ENCODE results near the gene TRABD.
"Not testable (repeated sequence)": the region's sequence is repeated elsewhere in the genome, so short reads cannot be mapped to it uniquely, and the experiment has no call there.

TRABD gene, protein sequence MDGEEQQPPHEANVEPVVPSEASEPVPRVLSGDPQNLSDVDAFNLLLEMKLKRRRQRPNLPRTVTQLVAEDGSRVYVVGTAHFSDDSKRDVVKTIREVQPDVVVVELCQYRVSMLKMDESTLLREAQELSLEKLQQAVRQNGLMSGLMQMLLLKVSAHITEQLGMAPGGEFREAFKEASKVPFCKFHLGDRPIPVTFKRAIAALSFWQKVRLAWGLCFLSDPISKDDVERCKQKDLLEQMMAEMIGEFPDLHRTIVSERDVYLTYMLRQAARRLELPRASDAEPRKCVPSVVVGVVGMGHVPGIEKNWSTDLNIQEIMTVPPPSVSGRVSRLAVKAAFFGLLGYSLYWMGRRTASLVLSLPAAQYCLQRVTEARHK

DNA sequence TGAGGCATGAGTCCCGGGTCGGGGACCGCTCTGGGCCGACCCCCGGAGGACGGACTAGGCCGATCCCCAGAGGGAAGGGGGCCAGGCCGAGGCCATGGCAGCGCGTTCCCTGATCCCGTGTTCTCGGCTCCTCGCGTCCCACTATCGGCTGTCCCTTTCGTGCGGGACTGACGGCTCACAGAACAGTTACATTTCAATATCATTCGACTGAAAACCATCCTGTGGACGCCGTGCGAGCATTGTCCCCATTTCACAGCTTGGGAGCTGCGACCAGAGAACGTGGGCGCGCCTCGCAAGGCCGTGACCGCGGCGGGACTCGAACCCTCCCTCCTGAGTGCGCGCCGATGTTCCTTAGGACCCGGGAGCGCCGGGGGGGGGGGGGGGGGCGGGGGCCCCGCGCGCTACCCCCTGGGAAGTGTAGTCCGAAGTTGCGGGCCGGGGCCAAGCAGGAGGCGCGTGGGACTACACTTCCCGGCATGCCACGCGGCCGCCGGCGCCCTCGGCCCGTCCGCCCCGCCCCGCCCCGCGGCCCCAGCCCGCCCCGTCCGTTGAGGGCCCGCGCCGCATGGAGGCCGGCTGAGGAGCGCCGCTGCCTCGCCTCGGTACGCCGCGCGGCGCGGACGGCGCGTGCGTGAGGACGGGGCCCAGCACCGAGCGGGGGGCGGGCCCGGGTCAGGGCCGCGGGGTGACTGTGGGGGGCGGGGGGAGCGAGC, at the start of gene TRABD:
TRABD (plus strand) TSS at position 539 of the 713 bp plus-strand sequence. CDS start 7,148 bp downstream, outside the sequence.
- DNase-seq (ENCODE audit: low spot score), result peak; percentile 98

DNA sequence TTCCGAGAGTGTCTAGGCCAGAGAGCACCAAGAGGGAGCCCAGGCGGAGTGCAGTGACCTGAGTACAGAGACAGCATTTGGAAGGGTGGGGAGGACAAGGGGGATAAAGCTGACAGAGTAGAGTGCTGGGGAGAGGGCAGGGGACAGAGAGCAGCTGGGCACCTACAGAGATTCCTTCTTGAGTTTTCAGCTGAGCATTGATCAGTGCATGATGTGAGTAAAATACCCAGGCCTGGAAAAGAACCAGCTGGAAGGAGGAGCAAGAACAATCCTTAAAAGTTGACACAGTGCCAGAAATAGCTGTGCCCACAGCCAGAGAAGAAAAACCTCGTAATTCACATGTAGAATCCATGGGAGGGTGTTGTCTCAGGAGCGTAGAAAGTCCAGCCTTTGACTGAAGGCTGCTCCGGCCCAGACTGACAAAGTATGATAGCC, 49.1 kb upstream of the TRABD start:
- no peak for DNase-seq (ENCODE audit: low spot score)

DNA sequence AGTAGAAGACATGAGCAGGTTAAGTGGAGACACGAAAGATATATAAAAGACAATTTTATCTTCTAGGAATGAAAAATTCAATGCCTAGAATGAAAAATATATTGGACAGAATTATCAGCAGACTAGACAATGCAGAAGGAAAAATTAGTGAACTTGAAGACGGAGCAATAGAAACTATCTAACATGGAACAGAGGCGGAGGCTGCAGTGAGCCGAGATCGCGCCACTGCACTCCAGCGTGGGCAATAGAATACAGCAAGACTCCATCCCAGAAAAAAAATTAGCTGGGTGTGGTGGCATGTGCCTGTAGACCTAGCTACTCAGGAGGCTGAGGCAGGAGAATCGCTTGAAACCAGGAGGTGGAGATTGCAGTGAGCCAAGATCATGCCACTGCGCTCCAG, 48.4 kb upstream of the TRABD start:
- DNase-seq (ENCODE audit: low spot score), result not testable (repeated sequence)

DNA sequence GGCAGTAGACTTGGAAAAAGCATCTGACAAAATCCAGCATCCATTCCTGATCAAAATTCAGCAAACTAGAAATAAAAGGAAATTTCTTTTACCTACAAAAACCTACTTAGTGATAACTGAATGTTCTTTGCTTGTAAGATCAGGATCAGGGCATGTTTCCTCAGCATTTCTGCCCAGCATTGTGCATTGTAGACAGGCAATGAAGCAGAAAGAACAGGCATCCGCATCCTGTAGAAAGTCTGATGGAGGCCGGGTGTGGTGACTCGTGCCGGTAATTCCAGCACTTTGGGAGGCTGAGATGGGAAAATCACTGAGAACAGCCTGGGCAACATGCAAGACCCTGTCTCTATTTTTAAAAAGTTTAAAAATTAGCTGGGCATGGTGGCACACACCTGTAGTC, 47.7 kb upstream of the TRABD start:
- DNase-seq (ENCODE audit: low spot score), result no peak

DNA sequence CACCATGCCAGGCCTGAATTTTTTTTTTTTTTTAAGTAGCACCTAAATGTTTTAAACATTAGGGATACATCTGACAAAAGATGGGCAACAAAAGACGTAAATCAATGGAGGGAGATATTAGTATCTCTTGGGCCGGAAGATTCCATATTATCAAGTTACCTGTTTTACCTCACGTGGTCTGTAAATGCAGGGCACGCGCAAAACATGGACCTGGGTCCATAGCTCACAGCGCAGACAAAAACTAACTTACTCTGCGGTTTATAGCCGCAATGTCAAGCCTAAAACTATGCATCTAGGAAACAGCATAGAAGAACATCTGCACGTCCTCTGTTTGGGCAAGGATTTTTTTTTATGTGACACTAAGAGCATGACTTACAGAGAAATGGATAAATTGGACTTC, 46.7 kb upstream of the TRABD start:
- DNase-seq (ENCODE audit: low spot score), result no peak

DNA sequence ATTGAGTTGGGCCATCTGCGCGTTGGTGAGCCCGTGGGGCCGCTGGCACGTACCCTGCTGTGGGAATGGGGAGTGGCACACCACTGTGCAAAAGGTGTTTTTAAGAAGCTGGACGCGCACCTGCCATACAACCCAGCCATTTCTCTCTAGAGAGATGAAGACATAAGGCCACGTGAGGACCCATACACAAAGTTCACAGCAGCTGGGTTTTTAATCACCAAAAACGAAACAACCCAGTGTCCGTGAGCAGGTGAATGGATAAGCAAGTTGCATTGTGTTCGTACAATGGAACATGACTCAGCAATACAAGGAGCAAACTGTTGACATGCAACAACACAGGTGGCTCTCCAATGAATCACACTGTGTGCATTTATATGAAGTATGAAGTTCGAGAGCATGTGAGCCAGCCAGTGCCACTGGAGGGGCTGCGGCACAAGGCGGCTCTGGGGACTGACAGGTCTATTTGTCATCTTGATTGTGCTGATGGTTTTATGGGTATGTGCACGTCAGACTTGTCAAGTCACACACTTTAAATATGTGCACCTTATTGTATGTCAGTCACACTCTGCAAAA, 45.8 kb upstream of the TRABD start:
- DNase-seq (ENCODE audit: low spot score), result no peak

DNA sequence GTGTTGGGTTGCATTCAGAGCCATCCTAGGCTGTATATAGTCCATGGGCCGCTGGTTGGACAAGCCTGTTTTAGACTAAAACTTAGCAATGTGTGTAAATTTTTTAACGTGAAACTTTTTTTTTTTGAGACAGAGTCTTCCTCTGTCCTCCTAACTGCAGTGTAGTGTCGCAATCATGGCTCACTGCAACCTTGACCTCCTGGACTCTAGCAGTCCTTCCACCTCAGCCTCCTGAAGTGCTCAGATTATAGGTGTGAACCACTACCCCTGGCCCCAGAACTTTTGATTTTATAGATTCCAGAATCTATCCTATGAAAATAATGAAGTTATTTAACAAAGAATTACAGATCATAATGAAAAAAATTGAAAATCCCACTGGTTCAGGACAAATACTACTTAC, 45.1 kb upstream of the TRABD start:
- DNase-seq (ENCODE audit: low spot score), result no peak

DNA sequence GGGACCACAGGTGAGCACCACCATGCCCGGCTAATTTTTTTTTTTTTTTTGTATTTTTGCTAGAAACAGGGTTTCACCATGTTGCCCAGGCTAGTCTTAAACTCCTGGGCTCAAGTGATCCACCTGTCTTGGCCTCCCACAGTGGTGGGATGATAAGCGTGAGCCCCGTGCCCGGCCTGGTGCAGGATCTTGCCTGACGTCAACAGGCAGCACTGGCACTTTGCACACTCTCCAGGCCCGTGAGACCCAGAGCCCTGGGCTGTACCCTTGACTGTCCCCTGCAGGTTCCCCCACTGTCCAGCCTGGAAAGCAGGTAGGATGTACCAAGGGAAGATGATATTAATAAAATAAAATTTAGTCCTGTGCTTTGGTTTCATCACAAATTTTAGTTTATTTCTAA, 44.3 kb upstream of the TRABD start:
- no peak for DNase-seq (ENCODE audit: low spot score)

DNA sequence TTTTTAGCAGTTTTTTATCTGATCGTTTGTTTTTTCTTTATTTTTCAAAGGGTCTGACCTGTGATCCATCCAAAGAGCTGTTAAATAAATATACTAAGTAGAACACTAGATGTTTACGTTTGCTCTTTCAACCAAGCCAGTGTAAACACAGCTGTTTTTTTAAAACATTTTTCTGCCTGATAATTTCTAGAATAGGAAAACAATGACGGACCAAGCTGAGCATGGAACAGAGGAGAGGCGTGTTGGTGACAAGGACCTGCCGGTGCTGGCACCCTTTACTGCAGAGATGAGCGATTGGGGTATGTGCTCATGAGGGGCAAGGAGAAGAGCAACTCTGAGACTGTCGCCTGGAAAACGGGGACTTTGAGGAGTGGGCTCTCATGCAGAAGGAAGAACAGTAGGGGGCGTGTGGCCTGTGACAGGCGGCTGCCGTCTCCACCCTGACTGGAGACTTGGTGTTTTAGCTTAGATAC, 43.8 kb upstream of the TRABD start:
- DNase-seq (ENCODE audit: low spot score), result no peak

DNA sequence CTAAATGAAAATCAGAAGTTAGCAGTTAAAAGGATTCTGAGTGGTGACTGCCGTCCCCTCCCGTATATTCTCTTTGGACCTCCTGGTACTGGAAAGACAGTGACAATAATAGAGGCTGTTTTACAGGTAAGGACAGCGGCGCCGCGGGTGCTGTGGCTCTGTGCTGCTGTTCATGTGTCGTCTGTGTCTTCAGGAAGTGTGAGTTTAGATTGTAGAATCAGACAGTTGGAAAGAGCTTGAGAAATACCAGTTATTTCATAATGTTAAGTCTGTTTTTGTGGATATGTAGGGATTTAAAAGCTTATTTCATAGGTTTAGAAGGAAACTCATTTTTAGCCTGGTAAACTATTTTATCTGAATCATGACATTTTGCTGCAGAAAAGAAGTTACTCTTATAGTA, 42.6 kb upstream of the TRABD start:
- no peak for DNase-seq (ENCODE audit: low spot score)

DNA sequence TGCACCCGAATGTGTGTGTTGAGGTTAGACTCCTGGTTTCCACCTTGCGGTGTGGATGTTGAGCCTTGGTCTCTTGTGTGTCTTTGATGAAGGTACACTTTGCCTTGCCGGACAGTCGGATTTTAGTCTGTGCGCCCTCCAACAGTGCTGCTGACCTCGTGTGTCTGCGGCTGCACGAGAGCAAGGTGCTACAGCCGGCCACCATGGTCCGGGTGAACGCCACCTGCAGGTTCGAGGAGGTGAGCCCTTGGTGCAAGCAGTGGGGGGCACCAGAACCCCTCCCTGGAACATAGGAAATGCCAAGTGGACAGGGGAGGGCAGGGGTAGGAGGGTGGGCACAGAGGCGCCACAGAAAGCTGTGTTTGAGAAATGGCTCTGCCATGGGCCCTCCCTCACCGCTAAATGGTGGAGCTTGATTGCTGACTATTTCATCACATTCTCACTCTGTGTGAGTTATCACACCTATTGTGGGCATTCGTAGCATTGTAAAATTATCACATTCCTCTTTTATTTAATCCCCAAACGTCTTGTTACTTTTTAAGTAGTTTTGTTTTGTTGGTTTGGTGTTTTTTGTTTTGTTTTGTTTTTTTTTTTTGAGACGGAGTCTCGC, 41.6 kb upstream of the TRABD start:
- DNase-seq (ENCODE audit: low spot score), result no peak

DNA sequence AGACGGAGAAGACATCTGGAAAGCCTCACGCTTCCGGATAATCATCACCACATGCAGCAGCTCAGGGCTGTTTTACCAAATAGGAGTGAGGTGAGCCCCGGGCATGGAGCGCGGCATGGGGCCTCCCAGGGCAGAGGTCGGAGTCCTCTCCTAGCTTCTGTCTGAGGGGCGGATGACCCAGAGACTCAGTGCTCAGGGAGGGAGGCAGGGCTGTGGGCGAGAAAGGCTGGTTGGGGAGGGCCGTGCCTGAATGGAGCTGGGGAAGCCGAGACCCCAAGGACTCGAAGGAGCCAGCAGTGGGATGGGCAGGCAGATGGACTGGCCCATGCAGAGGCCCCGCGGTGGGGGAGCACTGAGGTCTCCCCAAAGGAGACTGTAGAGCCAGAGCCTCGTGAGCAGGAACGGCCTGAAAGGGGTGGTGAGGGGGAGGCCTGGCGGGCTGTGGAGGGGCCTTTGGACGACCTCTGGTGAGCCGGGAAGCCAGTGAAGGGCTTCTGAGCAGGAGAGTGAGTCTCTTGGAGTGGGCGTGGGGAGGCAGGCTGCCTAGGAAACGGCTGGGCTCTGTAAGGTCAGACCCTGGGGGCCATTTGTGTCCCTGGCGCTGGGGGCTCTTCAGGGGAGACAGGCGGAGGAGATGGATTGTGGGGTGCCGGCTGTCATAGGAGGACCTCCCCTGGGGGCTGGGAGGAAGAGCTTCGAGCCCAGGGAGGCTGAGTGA, 39.8 kb upstream of the TRABD start:
- peak; percentile 3 for DNase-seq (ENCODE audit: low spot score)

DNA sequence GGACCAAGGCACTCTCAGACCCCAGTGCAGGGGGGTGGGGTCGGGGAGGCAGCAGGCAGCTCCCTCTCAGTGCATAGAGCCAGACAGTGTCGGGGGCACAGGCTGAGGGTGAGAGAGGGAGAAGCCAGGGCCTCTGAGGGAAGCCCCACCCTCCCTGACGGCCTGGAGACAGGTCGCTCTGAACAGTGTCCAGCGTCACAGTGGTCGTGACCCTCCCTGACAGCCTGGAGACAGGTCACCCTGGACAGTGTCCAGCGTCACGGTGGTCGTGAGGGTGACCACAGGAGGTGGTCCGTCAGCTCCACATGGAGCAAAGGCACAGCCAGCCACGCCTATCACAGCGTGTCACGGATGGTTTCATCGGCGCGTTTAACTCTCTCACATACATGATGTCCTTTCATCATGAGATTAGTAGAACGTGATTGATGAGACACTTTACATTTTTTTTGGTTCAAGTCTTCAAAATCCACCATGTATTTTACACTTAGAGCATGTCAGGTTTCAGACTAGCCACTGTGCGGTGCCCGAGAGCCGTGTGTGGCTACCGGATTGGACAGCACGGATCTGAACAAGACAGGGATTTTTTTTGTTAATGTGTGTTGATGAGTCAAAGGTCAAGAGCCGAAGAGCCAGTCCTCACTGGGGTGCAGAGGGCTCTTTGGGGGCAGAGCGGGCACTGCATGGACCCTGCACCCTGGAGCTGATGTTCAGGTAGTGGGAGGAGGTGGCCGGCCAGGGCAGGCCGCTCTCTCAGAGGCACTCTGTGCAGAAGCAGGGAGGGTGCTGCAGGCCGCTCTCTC, 39.1 kb upstream of the TRABD start:
- peak; percentile 78 for DNase-seq (ENCODE audit: low spot score)

DNA sequence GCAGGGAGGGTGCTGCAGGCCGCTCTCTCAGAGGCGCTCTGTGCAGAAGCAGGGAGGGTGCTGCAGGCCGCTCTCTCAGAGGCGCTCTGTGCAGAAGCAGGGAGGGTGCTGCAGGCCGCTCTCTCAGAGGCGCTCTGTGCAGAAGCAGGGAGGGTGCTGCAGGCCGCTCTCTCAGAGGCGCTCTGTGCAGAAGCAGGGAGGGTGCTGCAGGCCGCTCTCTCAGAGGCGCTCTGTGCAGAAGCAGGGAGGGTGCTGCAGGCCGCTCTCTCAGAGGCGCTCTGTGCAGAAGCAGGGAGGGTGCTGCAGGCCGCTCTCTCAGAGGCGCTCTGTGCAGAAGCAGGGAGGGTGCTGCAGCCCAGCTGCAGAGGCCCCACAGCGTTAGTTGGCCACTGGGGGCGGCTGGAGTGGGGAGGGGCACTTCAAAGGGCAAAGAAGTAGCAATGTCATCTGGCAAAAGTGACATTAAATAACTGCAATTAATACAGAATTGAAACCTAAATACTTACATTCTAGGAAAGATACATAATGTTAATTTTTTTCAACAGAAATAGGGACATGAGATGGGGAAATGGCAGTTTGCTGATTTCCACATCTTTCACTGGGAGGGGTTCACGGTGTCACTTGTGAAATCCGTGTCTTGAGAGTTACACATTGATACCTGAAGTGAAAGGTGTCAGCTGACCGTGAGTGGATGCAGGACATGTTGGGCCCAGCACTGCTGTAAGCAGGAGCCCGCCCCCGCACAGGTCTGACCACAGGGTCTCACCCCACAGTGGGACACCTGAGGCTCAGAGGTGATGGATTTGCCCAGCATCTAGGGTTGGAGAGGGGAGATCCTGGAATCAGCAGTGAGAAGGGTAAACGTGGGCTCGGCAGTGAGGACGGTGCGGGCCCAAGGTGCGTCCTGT, 38.2 kb upstream of the TRABD start:
- DNase-seq (ENCODE audit: low spot score), result not testable (repeated sequence)

DNA sequence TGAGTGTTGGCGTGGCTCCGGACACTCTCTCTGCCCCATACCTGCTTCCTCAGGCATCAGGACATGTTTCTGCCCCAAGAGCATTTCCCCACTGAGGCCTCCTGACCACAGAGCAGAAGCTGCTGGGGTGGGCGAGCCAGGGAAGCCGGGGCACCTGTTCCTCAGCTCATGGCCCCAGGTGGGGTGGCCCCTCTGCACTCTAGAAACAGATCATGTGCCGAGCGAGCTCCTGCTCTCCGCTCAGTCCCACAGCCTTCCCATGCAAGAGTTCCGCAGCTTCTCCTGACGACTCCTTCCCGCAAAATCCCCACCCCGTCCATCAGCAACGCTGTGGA, 37.6 kb upstream of the TRABD start:
- no peak for DNase-seq (ENCODE audit: low spot score)

DNA sequence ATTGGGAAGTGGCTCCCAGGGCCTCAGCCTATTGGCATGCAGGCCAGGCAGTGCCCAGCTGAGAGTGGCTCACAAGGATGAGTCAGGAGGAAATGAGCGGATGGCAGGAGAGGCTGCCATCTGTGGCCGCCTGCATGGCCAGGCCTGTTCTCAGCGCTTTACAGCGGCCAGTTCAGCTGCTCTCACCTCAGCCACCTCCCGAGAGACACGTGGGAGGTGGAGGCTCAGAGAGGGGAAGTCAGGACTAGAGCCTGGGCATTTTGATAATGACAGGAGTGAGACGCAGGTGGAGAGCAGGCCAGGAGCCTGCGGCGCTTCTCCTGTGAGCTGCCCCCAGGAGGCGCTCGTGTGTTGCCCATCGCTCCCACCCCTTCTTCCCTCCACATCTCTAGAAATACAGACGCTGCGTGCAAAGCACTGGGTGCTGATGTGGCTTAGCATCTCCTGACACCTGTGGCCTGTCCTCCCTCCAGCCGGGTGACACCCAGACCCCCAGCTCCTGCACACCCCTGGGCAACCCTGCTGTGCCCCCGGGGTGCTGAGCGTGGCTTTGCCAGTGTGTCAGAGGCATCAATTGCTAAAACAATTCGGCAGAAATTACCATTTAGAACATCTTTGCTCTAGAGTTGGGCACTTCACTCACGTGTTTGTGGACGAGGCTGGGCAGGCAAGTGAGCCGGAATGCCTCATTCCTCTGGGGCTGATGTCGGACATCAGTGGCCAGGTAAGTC, 36.6 kb upstream of the TRABD start:
- DNase-seq (ENCODE audit: low spot score), result peak; percentile 61

DNA sequence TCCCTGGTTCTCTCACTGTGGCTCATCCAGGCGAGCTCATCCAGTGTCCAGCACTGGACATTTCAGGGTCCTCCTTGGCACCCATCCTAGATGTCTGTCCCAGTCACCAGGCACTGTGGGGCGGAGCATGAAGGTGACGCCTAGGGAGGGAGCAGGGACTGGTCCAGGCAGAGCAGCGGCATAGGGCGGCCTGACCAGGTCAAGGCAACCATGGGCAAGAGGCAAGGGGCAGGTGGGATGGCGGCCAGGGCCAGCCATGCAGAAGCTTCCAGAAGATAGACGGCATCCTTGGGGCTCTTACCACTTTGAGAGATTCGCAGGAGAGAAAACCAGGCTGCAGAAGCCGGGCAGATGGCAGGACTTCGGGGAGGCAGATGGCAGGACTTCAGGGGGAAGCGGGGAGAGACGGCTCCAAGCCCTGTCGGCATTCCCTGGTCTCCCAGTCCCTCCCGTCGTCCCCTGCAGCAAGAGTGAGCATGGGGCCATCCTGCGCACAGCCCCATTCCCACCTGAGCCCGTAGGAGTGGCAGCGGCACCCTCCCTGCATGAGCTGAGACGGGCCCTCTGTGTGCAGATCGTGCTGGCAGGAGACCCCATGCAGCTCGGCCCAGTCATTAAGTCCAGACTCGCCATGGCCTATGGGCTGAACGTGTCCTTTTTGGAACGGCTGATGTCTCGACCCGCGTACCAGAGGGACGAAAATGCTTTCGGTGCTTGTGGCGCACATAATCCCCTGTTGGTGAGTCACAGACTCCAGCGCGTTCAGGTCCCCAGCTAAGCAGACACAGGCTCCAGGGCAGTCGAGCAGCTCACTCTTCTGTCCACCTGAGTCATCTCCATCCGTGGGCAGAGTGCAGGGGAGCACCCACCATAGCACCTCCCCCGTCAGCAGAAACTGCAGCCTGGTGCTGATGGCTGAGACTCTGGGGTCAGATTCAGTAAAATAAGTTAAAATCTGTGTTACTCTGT, 35.3 kb upstream of the TRABD start:
- DNase-seq (ENCODE audit: low spot score), result no peak

Data from AG08396 (cell line).